DND-41 (cell line): ENCODE measurements around the gene GPC3.

Experiments used
- CTCF ChIP-seq: IDR thresholded peaks from 2 replicates; pipeline ENCODE4 v1.5.1; 2012; ENCODE audit warnings: borderline replicate concordance, low read length, moderate library complexity, mild to moderate bottlenecking; ENCODE audit not compliant: poor library complexity, severe bottlenecking; ENCODE audit errors: extremely low read depth
- EZH2 ChIP-seq: IDR thresholded peaks from 3 replicates; pipeline ENCODE4 v1.6.1; 2012; ENCODE audit warnings: borderline replicate concordance, low read depth, mild to moderate bottlenecking, moderate library complexity, low read length, inconsistent platforms; ENCODE audit not compliant: severe bottlenecking

GRCh38 chrX:133645977-133646718 is 339.2 kb downstream of the GPC3 start:
- TF ChIP-seq CTCF, result no peak
- TF ChIP-seq EZH2, result no peak
